ENCODE results near the gene DLGAP1. TPM values are rescaled to one million over a fixed set of nuclear protein-coding genes. Genes with fewer than 3 reads are reported as not detected.
A peak's percentile ranks its signal among the peaks of the same experiment; 100 is the strongest.

DLGAP1 gene
- total and polyA plus RNA-seq, 10 donors: 0.11 to 6.0 (median 2.1) TPM

DNA sequence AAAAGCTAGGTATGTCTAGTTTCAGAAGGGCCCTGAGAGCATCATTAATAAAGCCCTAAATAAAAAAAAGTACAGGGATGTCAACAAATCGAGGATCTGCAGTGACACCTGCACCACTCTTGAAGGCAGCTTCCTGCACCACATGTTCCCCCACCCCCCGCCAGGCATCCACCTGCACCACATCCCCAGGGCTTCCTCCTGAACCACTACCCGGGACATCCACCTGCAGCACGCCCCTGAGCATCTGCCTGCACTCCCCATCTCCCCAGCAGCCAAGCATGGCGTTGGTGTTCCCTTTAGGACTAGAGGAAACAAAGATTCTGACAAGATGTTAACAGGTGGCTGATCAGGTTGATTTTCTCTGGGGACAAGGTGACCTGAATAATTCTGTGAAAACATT lies 55.2 kb downstream of the DLGAP1 start:
- Histone ChIP-seq H3K4me1 (no peaks in the 10 kb centered on the region), H3K4me3 (no peak overlapping the region), H3K27me3 (replicated peaks in 1 of 7) (no peaks in the 10 kb centered on the region), H3K27ac (no peak overlapping the region), H3K9me3 (peaks cover 0 to 8% (median 0%) of the 10 kb centered on the region in 8 donors), H3K36me3 (no peaks in the 10 kb centered on the region)
- TF ChIP-seq CTCF (IDR thresholded peaks at IDR 0.05 in 8 of 11, conservative IDR thresholded peaks at IDR 0.05 in 3 of 11) (no peak), POLR2A (IDR thresholded peaks at IDR 0.05) (no peak), POLR2AphosphoS5 (IDR thresholded peaks at IDR 0.05) (no peak)
- DNase-seq: no peak
- 56 to 74% (median 69%) methylated on average over 5 of the region's 5 CpGs for WGBS, 5 donors
- intact Hi-C loops (cut with DNase I; ENCODE audit: low total_unique reads): no loop called here

DNA sequence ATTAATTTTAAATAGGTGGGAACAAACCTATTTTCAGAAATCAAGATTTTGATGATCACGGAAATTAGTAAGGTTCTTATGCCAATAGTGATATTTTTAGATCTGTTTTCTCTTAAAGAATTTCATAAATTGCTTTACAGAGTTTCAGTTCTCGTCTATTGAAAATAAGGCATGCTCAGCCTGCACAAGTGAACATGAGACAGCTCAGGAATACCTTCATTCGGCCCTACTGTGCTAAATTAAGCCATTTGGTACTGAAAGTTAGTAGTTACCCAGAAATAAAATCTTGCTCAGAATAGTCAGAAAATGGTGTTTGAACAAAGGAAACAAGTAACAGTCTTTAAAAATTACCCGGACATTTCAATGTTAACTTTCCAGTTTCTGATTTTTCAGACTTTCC lies 60.4 kb downstream of the DLGAP1 start:
- no peak overlapping the region for H3K27ac ChIP-seq
- H3K4me1 ChIP-seq: no peaks in the 10 kb centered on the region
- H3K4me3 ChIP-seq: no peak overlapping the region
- H3K9me3 ChIP-seq: peaks cover 0 to 13% (median 0%) of the 10 kb centered on the region in 8 donors
- no peaks in the 10 kb centered on the region for H3K27me3 ChIP-seq (replicated peaks in 1 of 7)
- intact Hi-C loops (cut with DNase I; ENCODE audit: low total_unique reads): no loop called here
- 75 to 88% (median 82%) methylated on average over 4 of the region's 4 CpGs for WGBS, 5 donors
- DNase-seq: no peak
- no peaks in the 10 kb centered on the region for H3K36me3 ChIP-seq
- TF ChIP-seq CTCF (IDR thresholded peaks at IDR 0.05 in 8 of 11, conservative IDR thresholded peaks at IDR 0.05 in 3 of 11) (no peak), POLR2AphosphoS5 (IDR thresholded peaks at IDR 0.05) (no peak), POLR2A (IDR thresholded peaks at IDR 0.05) (no peak)

DNA sequence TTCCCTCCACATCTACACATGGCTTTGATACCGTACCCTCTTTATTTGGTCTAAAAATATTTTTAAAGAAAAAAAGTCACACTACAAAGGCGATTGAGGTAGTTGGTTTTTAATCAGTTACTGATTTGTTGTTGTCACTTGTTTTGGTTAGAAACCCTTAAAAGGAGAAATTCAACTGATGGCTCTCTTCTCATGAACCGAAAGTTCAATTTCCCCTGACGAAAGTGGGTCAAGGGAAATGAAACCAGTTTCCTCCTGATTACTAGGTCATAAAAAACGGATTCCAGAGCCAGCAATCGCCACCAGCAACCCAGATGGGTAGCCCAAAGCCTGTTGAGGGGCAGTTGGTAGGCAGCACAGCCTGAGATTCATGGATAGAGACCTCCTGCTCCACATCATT lies 63.2 kb downstream of the DLGAP1 start:
- WGBS, 5 donors: 49 to 59% (median 55%) methylated on average over 6 of the region's 6 CpGs
- Histone ChIP-seq H3K9me3 (peaks cover 0 to 13% (median 0%) of the 10 kb centered on the region in 8 donors), H3K4me3 (no peak overlapping the region), H3K27me3 (replicated peaks in 1 of 7) (no peaks in the 10 kb centered on the region), H3K4me1 (no peaks in the 10 kb centered on the region), H3K27ac (peak overlapping the region in 1 of 8 donors; percentile 5), H3K36me3 (no peaks in the 10 kb centered on the region)
- TF ChIP-seq CTCF (IDR thresholded peaks at IDR 0.05 in 8 of 11, conservative IDR thresholded peaks at IDR 0.05 in 3 of 11) (no peak), POLR2A (IDR thresholded peaks at IDR 0.05) (no peak), POLR2AphosphoS5 (IDR thresholded peaks at IDR 0.05) (no peak)
- no peak for DNase-seq
- intact Hi-C loops (cut with DNase I; ENCODE audit: low total_unique reads): no loop called here

GRCh38 chr18:4385876-4386275 lies 69.2 kb downstream of the DLGAP1 start:
- Histone ChIP-seq H3K4me1 (no peaks in the 10 kb centered on the region), H3K27ac (no peak overlapping the region), H3K4me3 (no peak overlapping the region), H3K36me3 (no peaks in the 10 kb centered on the region), H3K9me3 (no peaks in the 10 kb centered on the region), H3K27me3 (replicated peaks in 1 of 7) (no peaks in the 10 kb centered on the region)
- no peak for TF ChIP-seq POLR2A (IDR thresholded peaks at IDR 0.05)
- TF ChIP-seq POLR2AphosphoS5 (IDR thresholded peaks at IDR 0.05): no peak
- TF ChIP-seq CTCF (IDR thresholded peaks at IDR 0.05 in 8 of 11, conservative IDR thresholded peaks at IDR 0.05 in 3 of 11): no peak
- WGBS, 5 donors: 48 to 58% (median 55%) methylated on average over 3 of the region's 3 CpGs
- DNase-seq: no peak
- intact Hi-C loops (cut with DNase I; ENCODE audit: low total_unique reads): no loop called here

Data from spleen (tissue), 11 donors.